Measurements from ENCODE around the gene CARNS1. TPM values are rescaled to one million over a fixed set of nuclear protein-coding genes. Genes with fewer than 3 reads are reported as not detected.

CARNS1 gene
- total RNA-seq, 1 donor from 2014 or later, result 0.23 TPM

DNA sequence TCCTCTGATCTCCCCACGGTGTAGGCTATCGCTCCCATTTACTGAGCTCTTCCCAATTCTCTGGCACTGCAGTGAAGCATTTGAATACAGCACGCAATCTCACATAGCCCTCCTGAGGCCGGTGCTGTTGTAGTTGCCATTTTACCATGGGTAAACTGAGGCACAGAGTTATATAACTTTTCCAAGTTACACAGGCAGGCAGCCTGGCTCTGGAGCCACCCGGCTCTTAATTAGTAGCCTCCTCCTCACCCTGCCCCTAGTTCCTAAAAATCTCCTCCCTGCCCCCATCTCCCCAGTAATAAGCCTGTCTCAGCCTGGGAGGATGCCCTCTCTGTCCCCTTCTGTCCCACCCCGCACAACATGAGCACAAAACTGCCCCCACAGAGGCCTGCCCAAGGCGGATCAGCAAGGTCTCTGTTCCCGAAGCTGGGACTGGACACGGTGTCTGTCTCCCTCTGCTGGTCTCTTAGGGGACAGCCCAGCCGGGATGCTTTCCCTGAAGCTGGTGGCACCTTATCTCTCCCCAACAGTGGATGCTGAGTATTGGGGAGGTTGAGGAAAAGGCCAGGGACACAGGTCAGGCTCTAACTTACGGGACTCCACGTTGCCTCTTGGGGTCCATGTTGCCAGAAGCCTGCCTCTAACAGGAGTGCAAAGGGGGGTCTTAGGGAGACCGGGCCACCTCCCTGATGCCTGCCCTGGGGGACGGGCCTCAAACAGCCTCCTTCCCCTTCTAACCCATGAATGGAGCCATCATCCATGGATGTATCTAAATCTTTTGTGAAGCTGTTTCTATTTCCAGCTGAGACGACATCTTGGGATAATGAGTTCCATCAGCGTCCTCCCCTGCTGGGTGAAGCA is 33.0 kb upstream of the CARNS1 start:
- no peak for DNase-seq (ENCODE audit: low read depth)
- H3K4me1 Mint-ChIP-seq (ENCODE audit: low read depth, unreplicated experiment), result peaks cover 27% of the 10 kb centered on the region
- no peak overlapping the region for H3K9ac ChIP-seq (ENCODE audit: low read length)
- H3K4me3 Mint-ChIP-seq (ENCODE audit: unreplicated experiment), result peak overlapping the region; percentile 51
- H2AFZ ChIP-seq (ENCODE audit: low read depth, low read length), result peak overlapping the region; percentile 38
- no peaks in the 10 kb centered on the region for H3K9me3 ChIP-seq (ENCODE audit: insufficient read depth, low read depth, low read length)
- peaks cover 25% of the 10 kb centered on the region for H3K4me1 ChIP-seq (ENCODE audit: insufficient read depth, low read length)
- no peaks in the 10 kb centered on the region for H3K79me2 ChIP-seq (ENCODE audit: insufficient read depth, low read length)
- no peak overlapping the region for H3K27ac ChIP-seq (ENCODE audit: low read depth, low read length)
- no peak overlapping the region for H3K27ac Mint-ChIP-seq (ENCODE audit: unreplicated experiment)
- H4K20me1 ChIP-seq (ENCODE audit: insufficient read depth, low read length), result no peaks in the 10 kb centered on the region
- H3K27me3 Mint-ChIP-seq (ENCODE audit: low read depth, unreplicated experiment), result peaks cover 6% of the 10 kb centered on the region
- FAIRE-seq, result no peak
- peaks cover 3% of the 10 kb centered on the region for H3K27me3 ChIP-seq (ENCODE audit: insufficient read depth, low read length)
- TF ChIP-seq CTCF (IDR thresholded peaks at IDR 0.05; ENCODE audit: insufficient read depth, low read depth, low read length), result peak; percentile 97
- TF ChIP-seq EZH2 (IDR thresholded peaks at IDR 0.05; ENCODE audit: insufficient read depth, low read length), result no peak
- H3K9me3 Mint-ChIP-seq (ENCODE audit: unreplicated experiment), result no peaks in the 10 kb centered on the region
- H3K36me3 Mint-ChIP-seq (ENCODE audit: low read depth, unreplicated experiment), result no peaks in the 10 kb centered on the region
- H3K36me3 ChIP-seq (ENCODE audit: insufficient read depth, low read length), result no peaks in the 10 kb centered on the region
- no peak overlapping the region for H3K4me2 ChIP-seq (ENCODE audit: low read length)
- H3K4me3 ChIP-seq (ENCODE audit: insufficient read depth, low read depth, low read length), result no peak overlapping the region

DNA sequence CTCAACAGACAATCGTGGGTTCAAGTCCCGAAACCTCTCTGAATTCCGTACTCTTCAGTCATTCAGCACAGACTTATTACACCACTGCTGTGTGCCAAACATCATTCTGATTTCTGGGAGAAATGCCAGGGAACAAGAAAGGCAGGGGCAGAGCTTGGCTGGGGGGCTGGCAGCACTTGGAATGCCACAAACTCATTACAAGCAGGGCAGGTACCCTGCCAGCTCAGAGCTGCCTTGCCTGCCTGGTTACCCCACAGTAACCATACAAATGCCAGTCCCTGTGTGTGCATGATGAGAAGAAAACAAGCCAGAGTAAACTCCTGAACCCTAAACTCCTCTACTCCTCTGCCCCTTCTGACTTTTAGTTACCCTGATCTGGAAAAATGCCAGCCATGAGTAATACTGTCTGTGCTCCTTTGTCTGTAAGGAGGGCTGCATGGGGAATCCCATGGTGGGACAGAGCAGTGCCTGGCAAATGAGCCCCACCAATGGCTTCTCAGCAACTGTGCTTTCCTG is 30.6 kb upstream of the CARNS1 start:
- peak overlapping the region; percentile 27 for H3K9ac ChIP-seq (ENCODE audit: low read length)
- peaks cover 5% of the 10 kb centered on the region for H4K20me1 ChIP-seq (ENCODE audit: insufficient read depth, low read length)
- H3K4me3 ChIP-seq (ENCODE audit: insufficient read depth, low read depth, low read length), result no peak overlapping the region
- H3K9me3 ChIP-seq (ENCODE audit: insufficient read depth, low read depth, low read length), result no peaks in the 10 kb centered on the region
- peaks cover 21% of the 10 kb centered on the region for H3K4me1 Mint-ChIP-seq (ENCODE audit: low read depth, unreplicated experiment)
- peaks cover 6% of the 10 kb centered on the region for H3K27me3 Mint-ChIP-seq (ENCODE audit: low read depth, unreplicated experiment)
- H3K36me3 ChIP-seq (ENCODE audit: insufficient read depth, low read length), result no peaks in the 10 kb centered on the region
- H3K27me3 ChIP-seq (ENCODE audit: insufficient read depth, low read length), result peaks cover 3% of the 10 kb centered on the region
- H3K9me3 Mint-ChIP-seq (ENCODE audit: unreplicated experiment), result no peaks in the 10 kb centered on the region
- peak overlapping the region; percentile 13 for H3K4me2 ChIP-seq (ENCODE audit: low read length)
- no peak overlapping the region for H3K27ac ChIP-seq (ENCODE audit: low read depth, low read length)
- H2AFZ ChIP-seq (ENCODE audit: low read depth, low read length), result peak overlapping the region; percentile 29
- peak overlapping the region; percentile 80 for H3K27ac Mint-ChIP-seq (ENCODE audit: unreplicated experiment)
- H3K36me3 Mint-ChIP-seq (ENCODE audit: low read depth, unreplicated experiment), result no peaks in the 10 kb centered on the region
- FAIRE-seq (no peak), DNase-seq (ENCODE audit: low read depth) (peak; percentile 34)
- H3K79me2 ChIP-seq (ENCODE audit: insufficient read depth, low read length), result no peaks in the 10 kb centered on the region
- peak overlapping the region; percentile 71 for H3K4me3 Mint-ChIP-seq (ENCODE audit: unreplicated experiment)
- TF ChIP-seq CTCF (IDR thresholded peaks at IDR 0.05; ENCODE audit: insufficient read depth, low read depth, low read length), result no peak
- no peak for TF ChIP-seq EZH2 (IDR thresholded peaks at IDR 0.05; ENCODE audit: insufficient read depth, low read length)
- peaks cover 10% of the 10 kb centered on the region for H3K4me1 ChIP-seq (ENCODE audit: insufficient read depth, low read length)

GRCh38 chr11:67387069-67387468 is 28.4 kb upstream of the CARNS1 start:
- peak overlapping the region; percentile 6 for H3K4me3 Mint-ChIP-seq (ENCODE audit: unreplicated experiment)
- H3K4me2 ChIP-seq (ENCODE audit: low read length), result no peak overlapping the region
- H3K27ac Mint-ChIP-seq (ENCODE audit: unreplicated experiment), result no peak overlapping the region
- no peak overlapping the region for H3K27ac ChIP-seq (ENCODE audit: low read depth, low read length)
- no peaks in the 10 kb centered on the region for H3K36me3 Mint-ChIP-seq (ENCODE audit: low read depth, unreplicated experiment)
- no peaks in the 10 kb centered on the region for H3K9me3 ChIP-seq (ENCODE audit: insufficient read depth, low read depth, low read length)
- no peak for DNase-seq (ENCODE audit: low read depth)
- H3K4me3 ChIP-seq (ENCODE audit: insufficient read depth, low read depth, low read length), result no peak overlapping the region
- peaks cover 14% of the 10 kb centered on the region for H3K4me1 ChIP-seq (ENCODE audit: insufficient read depth, low read length)
- no peak overlapping the region for H3K9ac ChIP-seq (ENCODE audit: low read length)
- TF ChIP-seq CTCF (IDR thresholded peaks at IDR 0.05; ENCODE audit: insufficient read depth, low read depth, low read length) (no peak), EZH2 (IDR thresholded peaks at IDR 0.05; ENCODE audit: insufficient read depth, low read length) (no peak)
- H2AFZ ChIP-seq (ENCODE audit: low read depth, low read length), result no peak overlapping the region
- H4K20me1 ChIP-seq (ENCODE audit: insufficient read depth, low read length), result peaks cover 5% of the 10 kb centered on the region
- H3K9me3 Mint-ChIP-seq (ENCODE audit: unreplicated experiment), result no peaks in the 10 kb centered on the region
- FAIRE-seq, result no peak
- H3K36me3 ChIP-seq (ENCODE audit: insufficient read depth, low read length), result no peaks in the 10 kb centered on the region
- peaks cover 21% of the 10 kb centered on the region for H3K4me1 Mint-ChIP-seq (ENCODE audit: low read depth, unreplicated experiment)
- peaks cover 3% of the 10 kb centered on the region for H3K27me3 ChIP-seq (ENCODE audit: insufficient read depth, low read length)
- H3K27me3 Mint-ChIP-seq (ENCODE audit: low read depth, unreplicated experiment), result no peaks in the 10 kb centered on the region
- peaks cover 7% of the 10 kb centered on the region for H3K79me2 ChIP-seq (ENCODE audit: insufficient read depth, low read length)

Data from astrocyte (in vitro differentiated cells and primary cell).